ENCODE data around the gene MARCHF3.

Gene MARCHF3

DNA sequence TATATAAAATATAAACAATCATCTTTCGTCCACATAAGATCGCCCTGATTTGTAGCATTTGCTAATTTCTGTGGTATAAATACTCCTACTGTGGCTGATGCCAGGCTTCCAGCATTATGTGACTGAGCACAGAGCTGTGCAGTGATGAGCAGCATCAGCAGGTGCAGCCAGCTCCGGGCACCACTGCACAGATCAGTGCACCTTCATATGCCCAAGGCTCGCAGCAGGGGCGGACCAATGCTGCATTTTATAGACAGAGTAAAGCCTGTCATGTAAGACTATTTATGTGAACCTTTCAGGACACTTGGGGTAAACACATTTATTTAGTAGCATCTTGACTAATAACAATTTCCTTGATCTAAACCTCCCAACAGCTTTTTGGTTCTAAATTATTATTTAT is 200.3 kb downstream of the MARCHF3 start:
- H3K4me3 ChIP-seq (ENCODE audit: low read depth, low read length), result no peak overlapping the region
- H3K79me2 ChIP-seq (ENCODE audit: control insufficient read depth, insufficient read depth, low read length, unreplicated experiment), result no peaks in the 10 kb centered on the region
- H3K4me1 ChIP-seq (ENCODE audit: control insufficient read depth, insufficient read depth, low read length, unreplicated experiment), result no peaks in the 10 kb centered on the region
- H2AFZ ChIP-seq (ENCODE audit: low read length, unreplicated experiment), result no peak overlapping the region
- H3K27me3 ChIP-seq (ENCODE audit: insufficient read depth, low read length), result no peaks in the 10 kb centered on the region
- no peak overlapping the region for H3K27ac ChIP-seq (ENCODE audit: low read depth, low read length)
- peaks cover 36% of the 10 kb centered on the region for H3K36me3 ChIP-seq (ENCODE audit: insufficient read depth, low read length)

DNA sequence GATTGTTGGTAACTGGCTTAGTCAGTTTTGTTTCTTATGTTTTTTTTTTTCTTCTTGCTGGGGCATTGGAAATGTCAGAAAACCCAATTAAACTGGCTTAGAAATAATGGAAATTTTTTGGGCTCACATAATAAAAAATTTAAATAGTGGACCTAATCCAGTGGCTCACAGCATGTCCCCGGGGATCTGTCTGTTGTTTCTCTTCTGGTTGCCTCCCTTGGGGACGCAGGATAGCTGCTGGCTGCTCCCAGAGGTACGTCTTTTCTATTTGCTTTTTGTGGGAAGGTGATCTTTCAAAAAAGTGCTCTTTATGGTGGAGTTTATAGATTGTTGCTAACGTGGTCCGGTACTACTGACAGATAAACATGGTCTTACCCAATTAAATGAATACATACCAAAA is 201.3 kb downstream of the MARCHF3 start:
- H2AFZ ChIP-seq (ENCODE audit: low read length, unreplicated experiment), result no peak overlapping the region
- no peak overlapping the region for H3K27ac ChIP-seq (ENCODE audit: low read depth, low read length)
- no peaks in the 10 kb centered on the region for H3K4me1 ChIP-seq (ENCODE audit: control insufficient read depth, insufficient read depth, low read length, unreplicated experiment)
- no peaks in the 10 kb centered on the region for H3K27me3 ChIP-seq (ENCODE audit: insufficient read depth, low read length)
- peaks cover 40% of the 10 kb centered on the region for H3K36me3 ChIP-seq (ENCODE audit: insufficient read depth, low read length)
- H3K4me3 ChIP-seq (ENCODE audit: low read depth, low read length), result no peak overlapping the region
- H3K79me2 ChIP-seq (ENCODE audit: control insufficient read depth, insufficient read depth, low read length, unreplicated experiment), result no peaks in the 10 kb centered on the region

DNA sequence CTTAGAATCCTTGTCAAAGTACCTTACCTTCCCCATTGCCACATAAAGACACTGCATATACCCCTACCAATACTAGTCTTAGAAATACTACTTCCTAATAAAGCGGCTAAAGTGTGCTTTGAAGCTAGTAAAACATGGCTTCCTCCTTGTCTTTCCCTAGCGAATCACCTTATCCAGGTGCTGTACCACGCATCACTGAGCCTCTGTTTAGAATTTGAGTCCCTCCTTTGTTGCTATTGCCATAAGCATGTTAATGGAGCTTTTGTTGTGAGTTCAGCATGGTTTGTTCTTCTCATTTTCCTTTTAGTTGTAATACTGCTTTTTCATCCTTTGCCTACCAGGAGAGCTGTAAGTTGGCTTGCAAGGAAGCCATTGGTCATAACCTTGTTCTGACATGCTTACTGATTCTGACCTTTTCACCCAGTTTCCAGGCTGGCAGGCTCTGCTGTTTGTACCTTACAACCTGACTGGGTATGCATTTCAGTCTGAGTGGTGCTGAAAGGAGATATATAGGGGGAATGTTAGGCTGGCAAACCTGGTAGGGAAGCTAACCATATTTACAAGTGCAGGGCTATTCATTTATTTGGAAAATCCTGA is 203.6 kb downstream of the MARCHF3 start:
- Histone ChIP-seq H3K4me3 (ENCODE audit: low read depth, low read length) (no peak overlapping the region), H2AFZ (ENCODE audit: low read length, unreplicated experiment) (no peak overlapping the region), H3K79me2 (ENCODE audit: control insufficient read depth, insufficient read depth, low read length, unreplicated experiment) (no peaks in the 10 kb centered on the region), H3K27me3 (ENCODE audit: insufficient read depth, low read length) (no peaks in the 10 kb centered on the region), H3K36me3 (ENCODE audit: insufficient read depth, low read length) (peaks cover 44% of the 10 kb centered on the region; the same call in 1 of the 2 replicates), H3K27ac (ENCODE audit: low read depth, low read length) (no peak overlapping the region), H3K4me1 (ENCODE audit: control insufficient read depth, insufficient read depth, low read length, unreplicated experiment) (no peaks in the 10 kb centered on the region)

DNA sequence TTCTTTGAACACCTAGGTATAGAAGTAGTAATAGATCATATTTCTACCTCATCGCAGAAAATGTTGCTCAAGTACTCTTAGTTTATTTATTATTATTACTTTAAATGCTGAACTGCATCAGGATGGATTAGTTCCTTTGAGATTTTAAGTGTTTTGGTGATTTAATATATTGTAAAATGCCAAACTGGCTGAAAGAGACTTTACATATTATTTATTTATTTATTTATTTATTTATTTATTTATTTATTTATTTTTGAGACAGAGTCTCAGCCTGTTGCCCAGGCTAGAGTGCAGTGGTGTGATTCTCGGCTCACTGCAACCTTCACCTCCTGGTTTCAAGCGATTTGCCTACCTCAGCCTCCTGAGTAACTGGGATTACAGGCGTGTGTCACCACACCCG is 211.1 kb downstream of the MARCHF3 start:
- Histone ChIP-seq H3K36me3 (ENCODE audit: insufficient read depth, low read length) (peaks cover 30% of the 10 kb centered on the region), H3K4me1 (ENCODE audit: control insufficient read depth, insufficient read depth, low read length, unreplicated experiment) (peaks cover 14% of the 10 kb centered on the region), H3K27me3 (ENCODE audit: insufficient read depth, low read length) (no peaks in the 10 kb centered on the region), H3K79me2 (ENCODE audit: control insufficient read depth, insufficient read depth, low read length, unreplicated experiment) (peaks cover 4% of the 10 kb centered on the region), H3K27ac (ENCODE audit: low read depth, low read length) (no peak overlapping the region), H3K4me3 (ENCODE audit: low read depth, low read length) (no peak overlapping the region), H2AFZ (ENCODE audit: low read length, unreplicated experiment) (no peak overlapping the region)

DNA sequence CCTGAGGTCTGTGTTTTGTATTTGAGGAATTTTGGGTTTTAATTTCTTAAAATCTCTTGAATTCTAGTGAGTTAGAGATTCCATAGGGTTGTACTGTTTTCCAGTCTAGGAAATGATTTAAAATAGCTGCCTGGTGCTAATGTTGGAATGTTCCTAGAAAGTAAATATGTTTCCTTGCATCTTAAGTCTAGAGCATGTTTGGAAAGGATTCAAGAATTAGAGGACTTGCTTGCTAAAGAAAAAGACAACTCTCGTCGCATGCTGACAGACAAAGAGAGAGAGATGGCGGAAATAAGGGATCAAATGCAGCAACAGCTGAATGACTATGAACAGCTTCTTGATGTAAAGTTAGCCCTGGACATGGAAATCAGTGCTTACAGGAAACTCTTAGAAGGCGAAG is 211.6 kb downstream of the MARCHF3 start:
- Histone ChIP-seq H3K4me3 (ENCODE audit: low read depth, low read length) (no peak overlapping the region), H3K27ac (ENCODE audit: low read depth, low read length) (no peak overlapping the region), H3K27me3 (ENCODE audit: insufficient read depth, low read length) (no peaks in the 10 kb centered on the region), H3K79me2 (ENCODE audit: control insufficient read depth, insufficient read depth, low read length, unreplicated experiment) (peaks cover 7% of the 10 kb centered on the region), H3K4me1 (ENCODE audit: control insufficient read depth, insufficient read depth, low read length, unreplicated experiment) (peaks cover 16% of the 10 kb centered on the region), H2AFZ (ENCODE audit: low read length, unreplicated experiment) (no peak overlapping the region), H3K36me3 (ENCODE audit: insufficient read depth, low read length) (peaks cover 26% of the 10 kb centered on the region)

Measured in ACC112 (cell line).